Measurements from ENCODE around the gene COL15A1. TPM values are rescaled to one million over a fixed set of nuclear protein-coding genes. Genes with fewer than 3 reads are reported as not detected.

The COL15A1 gene
- total and polyA plus RNA-seq, 2 of the 13 experiments (the other 11 are each of a cell fraction or from before 2014, with no cell fraction given) = not detected

DNA sequence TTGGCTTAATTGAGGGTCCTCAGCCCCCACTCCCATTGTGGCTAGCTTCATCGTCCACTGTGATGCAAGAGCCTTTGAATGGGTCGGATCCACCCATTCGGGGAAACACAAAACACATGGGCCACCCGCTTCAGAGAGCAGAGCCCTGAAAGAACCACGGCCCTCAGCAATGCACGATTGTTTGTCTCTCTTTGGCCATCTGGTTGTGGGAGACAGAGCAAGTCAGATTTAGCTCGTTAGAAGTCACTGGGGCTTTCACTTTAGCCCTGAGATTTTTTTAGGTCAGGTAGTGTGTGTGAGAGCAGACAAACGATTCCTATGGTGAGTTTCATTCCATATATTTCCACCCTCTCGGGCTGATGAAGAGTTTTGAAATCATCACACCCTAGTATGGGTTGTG is 12.9 kb upstream of the COL15A1 start:
- Histone ChIP-seq H3K79me2 (ENCODE audit: insufficient read depth, low read length) (no peaks in the 10 kb centered on the region), H4K20me1 (ENCODE audit: insufficient read depth, low read length) (no peaks in the 10 kb centered on the region), H3K4me3 (replicated peaks in 1 of 3; ENCODE audit: insufficient read depth in 1 of 3, low read depth in 2 of 3, low read length in 3 of 3) (no peak overlapping the region), H3K9me3 (ENCODE audit: low read length) (no peaks in the 10 kb centered on the region), H3K36me3 (replicated peaks in 1 of 2; ENCODE audit: control insufficient read depth in 1 of 2, insufficient read depth in 2 of 2, low read length in 2 of 2) (no peaks in the 10 kb centered on the region), H3K4me1 (ENCODE audit: insufficient read depth, low read length) (peaks cover 4% of the 10 kb centered on the region; the same call in 1 of the 2 replicates), H3K27ac (ENCODE audit: extremely low read length, insufficient read depth, low read length) (no peak overlapping the region), H3K9ac (ENCODE audit: insufficient read depth, low read depth, low read length) (no peak overlapping the region), H3K27me3 (ENCODE audit: control insufficient read depth in 1 of 2, insufficient read depth in 2 of 2, low read length in 2 of 2) (peaks cover 0 to 13% of the 10 kb centered on the region in 2 experiments; a peak in 2 of 5 replicates), H3K4me2 (ENCODE audit: low read depth, low read length) (no peak overlapping the region), H2AFZ (ENCODE audit: low read length) (no peak overlapping the region)
- TF ChIP-seq ZUFSP (CRISPR knock-in tag; IDR thresholded peaks at IDR 0.05; ENCODE audit: borderline replicate concordance) (no peak), ZNF564 (CRISPR knock-in tag; IDR thresholded peaks at IDR 0.05) (no peak), IRF9 (CRISPR knock-in tag; IDR thresholded peaks at IDR 0.05; ENCODE audit: borderline replicate concordance) (no peak), ZBTB21 (CRISPR knock-in tag; IDR thresholded peaks at IDR 0.05) (no peak), SSRP1 (CRISPR knock-in tag; IDR thresholded peaks at IDR 0.05) (no peak)
- TF ChIP-seq, protein P1, sequence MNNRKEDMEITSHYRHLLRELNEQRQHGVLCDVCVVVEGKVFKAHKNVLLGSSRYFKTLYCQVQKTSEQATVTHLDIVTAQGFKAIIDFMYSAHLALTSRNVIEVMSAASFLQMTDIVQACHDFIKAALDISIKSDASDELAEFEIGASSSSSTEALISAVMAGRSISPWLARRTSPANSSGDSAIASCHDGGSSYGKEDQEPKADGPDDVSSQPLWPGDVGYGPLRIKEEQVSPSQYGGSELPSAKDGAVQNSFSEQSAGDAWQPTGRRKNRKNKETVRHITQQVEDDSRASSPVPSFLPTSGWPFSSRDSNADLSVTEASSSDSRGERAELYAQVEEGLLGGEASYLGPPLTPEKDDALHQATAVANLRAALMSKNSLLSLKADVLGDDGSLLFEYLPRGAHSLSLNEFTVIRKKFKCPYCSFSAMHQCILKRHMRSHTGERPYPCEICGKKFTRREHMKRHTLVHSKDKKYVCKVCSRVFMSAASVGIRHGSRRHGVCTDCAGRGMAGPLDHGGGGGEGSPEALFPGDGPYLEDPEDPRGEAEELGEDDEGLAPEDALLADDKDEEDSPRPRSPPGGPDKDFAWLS (CRISPR knock-in tag; IDR thresholded peaks at IDR 0.05; ENCODE audit: borderline replicate concordance) = no peak
- TF ChIP-seq, protein P2, sequence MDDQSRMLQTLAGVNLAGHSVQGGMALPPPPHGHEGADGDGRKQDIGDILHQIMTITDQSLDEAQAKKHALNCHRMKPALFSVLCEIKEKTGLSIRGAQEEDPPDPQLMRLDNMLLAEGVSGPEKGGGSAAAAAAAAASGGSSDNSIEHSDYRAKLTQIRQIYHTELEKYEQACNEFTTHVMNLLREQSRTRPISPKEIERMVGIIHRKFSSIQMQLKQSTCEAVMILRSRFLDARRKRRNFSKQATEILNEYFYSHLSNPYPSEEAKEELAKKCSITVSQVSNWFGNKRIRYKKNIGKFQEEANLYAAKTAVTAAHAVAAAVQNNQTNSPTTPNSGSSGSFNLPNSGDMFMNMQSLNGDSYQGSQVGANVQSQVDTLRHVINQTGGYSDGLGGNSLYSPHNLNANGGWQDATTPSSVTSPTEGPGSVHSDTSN (CRISPR knock-in tag; IDR thresholded peaks at IDR 0.05; ENCODE audit: borderline replicate concordance) = no peak
- DNase-seq (ENCODE audit: low spot score) = no peak
- POLR2A ChIA-PET = no interaction called here
- in situ Hi-C loops (cut with HindIII; ENCODE audit: extremely low pct_ligation_motif_present, low pct_unique_long_range_greater_than_20kb) = no loop called here
- CTCF ChIA-PET (ENCODE audit: low intra/inter-chr PET ratio, low total read pairs) = no interaction called here
- FAIRE-seq = no peak
- WGBS (ENCODE audit: low lambda C conversion rate) = 11% methylated on average over 4 of the region's 9 CpGs
- no TSS peak for BruUV-seq (replicated peaks)
- ATAC-seq = no peak
- intact Hi-C loops (cut with micrococcal nuclease; ENCODE audit: unreplicated experiment) = no loop called here
